Esophagus muscularis mucosa (tissue), 4 donors: Measurements from ENCODE around the gene CRACDL. TPM values are rescaled to one million over a fixed set of nuclear protein-coding genes. Genes with fewer than 3 reads are reported as not detected.

ENCODE experiments used
- DNase-seq: peaks from one replicate; pipeline ENCODE4 v3.0.0-alpha.2; 2017; ENCODE audit errors: extremely low spot score
- H3K27ac ChIP-seq, 4 donors: fragments of 200-600 bp; sonication (generic); replicated peaks in 1 of 4; 1 replicate in 3 of 4; 2 replicates in 1 of 4; pipeline ENCODE4 v1.5.1; 2016 to 2019; ENCODE audit warnings: mild to moderate bottlenecking in 1 of 4
- H3K27me3 ChIP-seq, 4 donors: fragments of 200-600 bp; sonication (generic); one replicate each; pipeline versions ENCODE4 v1.5.1 to v1.6.0; 2016 to 2019
- H3K36me3 ChIP-seq, 4 donors: fragments of 200-600 bp; sonication (generic); one replicate each; pipeline ENCODE4 v1.5.1; 2016 to 2019
- H3K4me1 ChIP-seq, 4 donors: fragments of 200-600 bp; sonication (generic); one replicate each; pipeline ENCODE4 v1.5.1; 2016 to 2019
- H3K4me3 ChIP-seq, 4 donors: fragments of 200-600 bp; sonication (generic); 1 replicate in 2 of 4; 2 replicates in 2 of 4; pipeline ENCODE4 v1.5.1; 2016 to 2019; ENCODE audit warnings: mild to moderate bottlenecking in 4 of 4, moderate library complexity in 1 of 4
- H3K9me3 ChIP-seq, 4 donors: fragments of 200-600 bp; sonication (generic); 1 replicate in 3 of 4; 2 replicates in 1 of 4; pipeline ENCODE4 v1.5.1; 2016 to 2019
- CTCF ChIP-seq, 3 experiments: fragments of 200-600 bp in 2 of 3; fragments of 450-650 bp in 1 of 3; sonication (generic) in 2 of 3; IDR thresholded peaks; one replicate each; pipeline ENCODE4 v1.5.1; 2017 to 2019; ENCODE audit warnings: antibody characterized with exemption in 3 of 3, mild to moderate bottlenecking in 2 of 3, moderate library complexity in 1 of 3
- EP300 ChIP-seq: sonication (generic); formaldehyde crosslinking; IDR thresholded peaks from one replicate; pipeline ENCODE4 v1.6.1; 2017; ENCODE audit warnings: antibody characterized with exemption
- POLR2A ChIP-seq: fragments of 450-650 bp; IDR thresholded peaks from one replicate; pipeline ENCODE4 v1.6.1; 2017; ENCODE audit warnings: antibody characterized with exemption, moderate library complexity, mild to moderate bottlenecking, low read depth
- POLR2AphosphoS5 ChIP-seq, 2 donors: sonication (generic); formaldehyde crosslinking; IDR thresholded peaks; one replicate each; pipeline ENCODE4 v1.6.1; 2017; ENCODE audit warnings: antibody characterized with exemption in 2 of 2
- WGBS: methylation state at CpG from one replicate; pipeline ENCODE4 v1.1.5; 2018; 5-methylcytosine and 5-hydroxymethylcytosine counted together
- intact Hi-C: fragments of 100-400 bp; cut with DNase I; formaldehyde crosslinking; loops from one replicate; pipeline ENCODE4 v1.15.1; 2023
- total RNA-seq, 4 donors: library from RNA; depleted of rRNA; stranded (reverse); fragments of >200 nt; gene quantifications; one replicate each; pipeline versions ENCODE4 v1.1.0 to v1.2.1, GENCODE V29; 2016

The CRACDL gene
- total RNA-seq, 4 donors from 2014 or later: 1.7 to 4.7 (median 3.3) TPM

GRCh38 chr2:98805412-98806171 is 130.4 kb downstream of the CRACDL start:
- DNase-seq: peak; percentile 87
- Histone ChIP-seq H3K4me3 (no peak overlapping the region), H3K27ac (peak overlapping the region; percentile 2 to 58 (median 52)), H3K9me3 (no peaks in the 10 kb centered on the region), H3K27me3 (no peaks in the 10 kb centered on the region), H3K36me3 (no peaks in the 10 kb centered on the region), H3K4me1 (peaks cover 21 to 22% (median 22%) of the 10 kb centered on the region in 4 donors)
- intact Hi-C loops: no loop called here
- 68% methylated on average over 12 of the region's 12 CpGs for WGBS
- no peak for TF ChIP-seq EP300
- TF ChIP-seq POLR2A: no peak
- TF ChIP-seq POLR2AphosphoS5 (IDR thresholded peaks at IDR 0.05): no peak
- TF ChIP-seq CTCF (IDR thresholded peaks at IDR 0.05): no peak

- H3K4me1 ChIP-seq: peaks cover 21 to 22% (median 22%) of the 10 kb centered on the region in 4 donors
- no peak overlapping the region for H3K4me3 ChIP-seq
- 100% methylated on average over 3 of the region's 3 CpGs for WGBS
- intact Hi-C loops: no loop called here
- H3K9me3 ChIP-seq: no peaks in the 10 kb centered on the region
- H3K36me3 ChIP-seq: no peaks in the 10 kb centered on the region
- TF ChIP-seq POLR2A (no peak), EP300 (no peak), POLR2AphosphoS5 (IDR thresholded peaks at IDR 0.05) (no peak), CTCF (IDR thresholded peaks at IDR 0.05) (no peak)
- H3K27ac ChIP-seq: no peak overlapping the region
- H3K27me3 ChIP-seq: no peaks in the 10 kb centered on the region
- DNase-seq: peak; percentile 50
Measured at GRCh38 chr2:98804736-98805135, 131.3 kb downstream of the CRACDL start.

GRCh38 chr2:98804265-98804650 is 131.8 kb downstream of the CRACDL start:
- intact Hi-C loops: no loop called here
- H3K9me3 ChIP-seq: no peaks in the 10 kb centered on the region
- H3K36me3 ChIP-seq: no peaks in the 10 kb centered on the region
- H3K27me3 ChIP-seq: no peaks in the 10 kb centered on the region
- H3K4me3 ChIP-seq: no peak overlapping the region
- H3K27ac ChIP-seq: no peak overlapping the region
- TF ChIP-seq CTCF (IDR thresholded peaks at IDR 0.05) (no peak), POLR2A (no peak), POLR2AphosphoS5 (IDR thresholded peaks at IDR 0.05) (no peak), EP300 (no peak)
- 94% methylated on average over 8 of the region's 8 CpGs for WGBS
- peak; percentile 81 for DNase-seq
- H3K4me1 ChIP-seq: peaks cover 21 to 26% (median 22%) of the 10 kb centered on the region in 4 donors

GRCh38 chr2:98803405-98804264 is 132.4 kb downstream of the CRACDL start:
- 88% methylated on average over 10 of the region's 10 CpGs for WGBS
- intact Hi-C loops: no loop called here
- TF ChIP-seq POLR2AphosphoS5 (IDR thresholded peaks at IDR 0.05): no peak
- TF ChIP-seq POLR2A: no peak
- TF ChIP-seq CTCF (IDR thresholded peaks at IDR 0.05): no peak
- TF ChIP-seq EP300: no peak

More at GRCh38 chr2:98803405-98804264, 132.4 kb downstream of the CRACDL start:
- Histone ChIP-seq H3K27me3 (no peaks in the 10 kb centered on the region), H3K4me1 (peaks cover 21 to 27% (median 22%) of the 10 kb centered on the region in 4 donors), H3K36me3 (no peaks in the 10 kb centered on the region), H3K27ac (no peak overlapping the region), H3K9me3 (no peaks in the 10 kb centered on the region), H3K4me3 (no peak overlapping the region)
- DNase-seq: peak; percentile 62
